ENCODE results near the gene UBE4B. TPM values are rescaled to one million over a fixed set of nuclear protein-coding genes. Genes with fewer than 3 reads are reported as not detected.
"Not testable (repeated sequence)": the region's sequence is repeated elsewhere in the genome, so short reads cannot be mapped to it uniquely, and the experiment has no call there.

Gene UBE4B
- total and polyA plus RNA-seq, 2 donors (not counting 1 experiment from before 2014, with no cell fraction given): 21.7 to 57.5 TPM

GRCh38 chr1:10019561-10019960, 13.2 kb upstream of the UBE4B start:
- CTCF ChIA-PET: no interaction called here
- intact Hi-C loops (cut with micrococcal nuclease): no loop called here

GRCh38 chr1:10020086-10020485, 12.7 kb upstream of the UBE4B start:
- ATAC-seq (ENCODE audit: low read depth) (no peak), DNase-seq (no peak)
- no peaks in the 10 kb centered on the region for H4K20me1 ChIP-seq (ENCODE audit: control insufficient read depth, insufficient read depth, low read length, poor library complexity, severe bottlenecking)
- H3K4me1 ChIP-seq (ENCODE audit: control insufficient read depth in 2 of 2, insufficient read depth in 2 of 2, low read length in 2 of 2): no peaks in the 10 kb centered on the region
- no peaks in the 10 kb centered on the region for H3K27me3 ChIP-seq (replicated peaks in 1 of 4; ENCODE audit: control extremely low read depth in 1 of 4, control insufficient read depth in 3 of 4, insufficient read depth in 4 of 4, low read length in 3 of 4)
- no peaks in the 10 kb centered on the region for H3K36me3 ChIP-seq (replicated peaks in 1 of 2; ENCODE audit: control extremely low read depth in 1 of 2, control insufficient read depth in 1 of 2, extremely low read depth in 1 of 2, insufficient read depth in 2 of 2, low read length in 1 of 2)
- Mint-ChIP-seq H3K9me3 (ENCODE audit: insufficient read depth) (no peaks in the 10 kb centered on the region), H3K4me3 (no peak overlapping the region), H3K4me1 (peaks cover 4% of the 10 kb centered on the region), H3K27ac (no peak overlapping the region), H3K27me3 (no peaks in the 10 kb centered on the region)
- intact Hi-C loops (cut with micrococcal nuclease): no loop called here
- TF ChIP-seq EZH2 (IDR thresholded peaks at IDR 0.05; ENCODE audit: borderline replicate concordance, insufficient read depth, low read depth, low read length, poor library complexity, severe bottlenecking) (no peak), CTCF (IDR thresholded peaks at IDR 0.05) (no peak)
- H2AFZ ChIP-seq (ENCODE audit: insufficient read depth, low read depth, low read length, poor library complexity, severe bottlenecking): no peak overlapping the region
- 75% methylated on average over 2 of the region's 3 CpGs for WGBS (ENCODE audit: insufficient coverage)
- H3K9ac ChIP-seq (ENCODE audit: low read length): no peak overlapping the region
- ChIA-PET CTCF (no interaction called here), POLR2A (no interaction called here)
- H3K79me2 ChIP-seq (ENCODE audit: control insufficient read depth, insufficient read depth, low read length): no peaks in the 10 kb centered on the region
- H3K4me2 ChIP-seq (replicated peaks; ENCODE audit: low read depth, low read length, poor library complexity, severe bottlenecking): no peak overlapping the region
- no peak overlapping the region for H3K4me3 ChIP-seq (ENCODE audit: control extremely low read depth in 1 of 5, extremely low read depth in 1 of 5, insufficient read depth in 1 of 5, low read depth in 2 of 5, low read length in 4 of 5)
- H3K27ac ChIP-seq (ENCODE audit: low read length in 2 of 2): no peak overlapping the region
- no peaks in the 10 kb centered on the region for H3K9me3 ChIP-seq (ENCODE audit: control extremely low read depth in 1 of 3, control insufficient read depth in 2 of 3, insufficient read depth in 1 of 3, low read length in 2 of 3)

More at GRCh38 chr1:10019561-10019960, 13.2 kb upstream of the UBE4B start:
- H3K9ac ChIP-seq (ENCODE audit: low read length): no peak overlapping the region
- no peaks in the 10 kb centered on the region for H4K20me1 ChIP-seq (ENCODE audit: control insufficient read depth, insufficient read depth, low read length, poor library complexity, severe bottlenecking)
- no peak overlapping the region for H3K27ac Mint-ChIP-seq
- no peaks in the 10 kb centered on the region for H3K36me3 ChIP-seq (replicated peaks in 1 of 2; ENCODE audit: control extremely low read depth in 1 of 2, control insufficient read depth in 1 of 2, extremely low read depth in 1 of 2, insufficient read depth in 2 of 2, low read length in 1 of 2)
- POLR2A ChIA-PET: no interaction called here
- no peak for TF ChIP-seq EZH2 (IDR thresholded peaks at IDR 0.05; ENCODE audit: borderline replicate concordance, insufficient read depth, low read depth, low read length, poor library complexity, severe bottlenecking)
- no peak for TF ChIP-seq CTCF (IDR thresholded peaks at IDR 0.05)
- no peaks in the 10 kb centered on the region for H3K79me2 ChIP-seq (ENCODE audit: control insufficient read depth, insufficient read depth, low read length)
- H3K4me1 Mint-ChIP-seq: peaks cover 4% of the 10 kb centered on the region
- no peak overlapping the region for H2AFZ ChIP-seq (ENCODE audit: insufficient read depth, low read depth, low read length, poor library complexity, severe bottlenecking)
- no peaks in the 10 kb centered on the region for H3K27me3 Mint-ChIP-seq
- H3K9me3 ChIP-seq (ENCODE audit: control extremely low read depth in 1 of 3, control insufficient read depth in 2 of 3, insufficient read depth in 1 of 3, low read length in 2 of 3): no peaks in the 10 kb centered on the region
- no peak overlapping the region for H3K4me3 ChIP-seq (ENCODE audit: control extremely low read depth in 1 of 5, extremely low read depth in 1 of 5, insufficient read depth in 1 of 5, low read depth in 2 of 5, low read length in 4 of 5)
- no peaks in the 10 kb centered on the region for H3K4me1 ChIP-seq (ENCODE audit: control insufficient read depth in 2 of 2, insufficient read depth in 2 of 2, low read length in 2 of 2)
- no peaks in the 10 kb centered on the region for H3K9me3 Mint-ChIP-seq (ENCODE audit: insufficient read depth)
- ATAC-seq (ENCODE audit: low read depth): no peak
- H3K27ac ChIP-seq (ENCODE audit: low read length in 2 of 2): no peak overlapping the region
- H3K4me2 ChIP-seq (replicated peaks; ENCODE audit: low read depth, low read length, poor library complexity, severe bottlenecking): no peak overlapping the region
- H3K4me3 Mint-ChIP-seq: no peak overlapping the region
- no peak for DNase-seq
- no peaks in the 10 kb centered on the region for H3K27me3 ChIP-seq (replicated peaks in 1 of 4; ENCODE audit: control extremely low read depth in 1 of 4, control insufficient read depth in 3 of 4, insufficient read depth in 4 of 4, low read length in 3 of 4)

GRCh38 chr1:10020678-10021077, 12.1 kb upstream of the UBE4B start:
- H3K4me3 ChIP-seq (ENCODE audit: control extremely low read depth in 1 of 5, extremely low read depth in 1 of 5, insufficient read depth in 1 of 5, low read depth in 2 of 5, low read length in 4 of 5); H2AFZ ChIP-seq (ENCODE audit: insufficient read depth, low read depth, low read length, poor library complexity, severe bottlenecking); H3K27ac Mint-ChIP-seq; H3K79me2 ChIP-seq (ENCODE audit: control insufficient read depth, insufficient read depth, low read length); H3K4me2 ChIP-seq (replicated peaks; ENCODE audit: low read depth, low read length, poor library complexity, severe bottlenecking); H3K4me3 Mint-ChIP-seq; POLR2A ChIA-PET; H3K9ac ChIP-seq (ENCODE audit: low read length); ATAC-seq (ENCODE audit: low read depth); H3K27me3 Mint-ChIP-seq; H3K9me3 Mint-ChIP-seq (ENCODE audit: insufficient read depth); H3K4me1 Mint-ChIP-seq; H4K20me1 ChIP-seq (ENCODE audit: control insufficient read depth, insufficient read depth, low read length, poor library complexity, severe bottlenecking); DNase-seq; H3K9me3 ChIP-seq (ENCODE audit: control extremely low read depth in 1 of 3, control insufficient read depth in 2 of 3, insufficient read depth in 1 of 3, low read length in 2 of 3); CTCF ChIA-PET; H3K36me3 ChIP-seq (replicated peaks in 1 of 2; ENCODE audit: control extremely low read depth in 1 of 2, control insufficient read depth in 1 of 2, extremely low read depth in 1 of 2, insufficient read depth in 2 of 2, low read length in 1 of 2); H3K27me3 ChIP-seq (replicated peaks in 1 of 4; ENCODE audit: control extremely low read depth in 1 of 4, control insufficient read depth in 3 of 4, insufficient read depth in 4 of 4, low read length in 3 of 4); H3K4me1 ChIP-seq (ENCODE audit: control insufficient read depth in 2 of 2, insufficient read depth in 2 of 2, low read length in 2 of 2); intact Hi-C loops (cut with micrococcal nuclease); H3K27ac ChIP-seq (ENCODE audit: low read length in 2 of 2): not testable (repeated sequence)
- whole genome bisulfite sequencing (ENCODE audit: insufficient coverage): no CpG with 5 or more reads among the region's 2 CpGs

Measured in B cell (primary cell).